Activated gamma-delta T cell treated with anti-CD3 and anti-CD28 coated beads, Interleukin-2, amount 50 U/mL, for 16 hours (primary cell): ENCODE results near the gene ZNF239.
"Not testable (repeated sequence)": the region's sequence is repeated elsewhere in the genome, so short reads cannot be mapped to it uniquely, and the experiment has no call there.

ENCODE experiments used
- DNase-seq: peaks from one replicate; pipeline ENCODE4 v3.0.0-alpha.2; 2020; ENCODE audit warnings: low read depth

Gene ZNF239

DNA sequence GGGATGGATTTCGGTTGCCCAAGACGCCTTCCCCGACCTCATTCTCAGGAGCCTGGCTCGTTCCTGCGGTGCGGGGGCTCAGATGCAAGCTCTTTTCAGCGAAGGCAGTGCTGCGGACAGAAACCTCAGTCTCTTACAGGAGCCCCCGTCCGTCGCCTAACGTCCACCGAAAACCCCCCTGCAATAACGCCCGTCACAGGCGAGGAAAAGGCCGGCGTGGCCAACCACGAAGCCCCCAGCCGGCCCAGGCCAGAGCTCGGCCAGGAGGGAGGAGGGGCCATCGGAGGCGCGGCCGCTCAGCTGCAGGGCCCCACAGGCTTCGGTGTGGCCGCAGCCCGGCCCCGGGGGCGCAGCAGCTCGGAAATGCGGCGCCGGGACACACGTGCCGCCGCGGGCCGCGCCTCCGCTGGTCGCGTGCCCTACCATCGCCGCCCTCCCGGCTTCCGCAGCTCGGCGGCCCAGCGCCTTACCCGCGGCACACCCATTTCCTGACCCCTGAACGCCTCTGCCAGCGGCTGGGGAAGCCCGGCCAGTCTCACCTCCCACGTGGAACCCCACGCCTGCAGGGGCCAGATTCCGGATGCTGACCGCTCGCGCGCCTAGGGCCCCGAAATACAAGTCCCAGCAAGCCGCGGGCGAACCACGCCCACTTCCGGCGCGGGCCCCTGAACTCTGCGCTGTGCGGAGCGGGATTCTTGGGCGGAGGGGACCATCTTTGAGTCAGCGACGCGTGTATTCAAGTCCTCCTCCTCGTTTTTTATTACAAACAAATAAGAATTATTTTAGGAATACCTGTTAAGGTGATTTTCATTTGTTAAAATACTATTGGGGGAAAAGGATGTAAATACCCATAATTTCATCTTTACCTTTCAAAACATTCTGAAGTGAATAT lies at the start of gene ZNF239:
Gene ZNF239, minus strand, starts transcription at position 616 of the 892 bp plus-strand sequence. CDS start 16,537 bp downstream, outside the sequence.
- peak; percentile 79 for DNase-seq

- DNase-seq: no peak
These were observed 48.9 kb upstream of the ZNF239 start for GRCh38 chr10:43623351-43623750.

GRCh38 chr10:43622038-43622437 lies 47.6 kb upstream of the ZNF239 start:
- no peak for DNase-seq

- no peak for DNase-seq
These were observed 45.0 kb upstream of the ZNF239 start for GRCh38 chr10:43619368-43619767.

DNA sequence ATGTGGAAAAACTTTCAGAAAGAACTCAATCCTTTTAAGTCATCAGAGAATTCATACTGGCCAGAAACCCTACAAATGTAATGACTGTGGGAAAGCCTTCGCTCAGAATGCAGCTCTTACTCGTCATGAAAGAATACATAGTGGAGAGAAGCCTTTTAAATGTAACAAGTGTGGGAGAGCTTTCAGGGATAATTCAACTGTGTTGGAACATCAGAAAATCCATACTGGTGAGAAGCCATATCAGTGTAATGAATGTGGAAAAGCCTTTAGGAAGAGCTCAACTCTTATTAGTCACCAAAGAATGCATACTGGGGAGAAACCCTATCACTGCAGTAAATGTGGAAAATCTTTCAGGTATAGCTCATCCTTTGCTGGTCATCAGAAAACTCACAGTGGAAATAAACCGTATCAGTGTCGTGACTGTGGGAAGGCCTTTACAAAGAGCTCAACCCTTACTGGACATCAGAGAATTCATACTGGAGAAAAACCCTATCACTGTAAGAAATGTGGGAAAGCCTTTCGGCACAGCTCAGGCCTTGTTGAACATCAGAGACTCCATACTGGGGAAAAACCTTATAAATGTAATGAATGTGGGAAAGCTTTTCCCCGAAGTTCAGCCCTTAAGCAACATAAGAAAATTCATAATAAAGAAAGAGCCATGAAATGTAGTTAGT lies 42.4 kb upstream of the ZNF239 start:
- DNase-seq: no peak

- DNase-seq: no peak
These were observed 36.2 kb upstream of the ZNF239 start for GRCh38 chr10:43610636-43611035.

- no peak for DNase-seq
These were observed 32.8 kb upstream of the ZNF239 start for GRCh38 chr10:43607199-43607573.

DNA sequence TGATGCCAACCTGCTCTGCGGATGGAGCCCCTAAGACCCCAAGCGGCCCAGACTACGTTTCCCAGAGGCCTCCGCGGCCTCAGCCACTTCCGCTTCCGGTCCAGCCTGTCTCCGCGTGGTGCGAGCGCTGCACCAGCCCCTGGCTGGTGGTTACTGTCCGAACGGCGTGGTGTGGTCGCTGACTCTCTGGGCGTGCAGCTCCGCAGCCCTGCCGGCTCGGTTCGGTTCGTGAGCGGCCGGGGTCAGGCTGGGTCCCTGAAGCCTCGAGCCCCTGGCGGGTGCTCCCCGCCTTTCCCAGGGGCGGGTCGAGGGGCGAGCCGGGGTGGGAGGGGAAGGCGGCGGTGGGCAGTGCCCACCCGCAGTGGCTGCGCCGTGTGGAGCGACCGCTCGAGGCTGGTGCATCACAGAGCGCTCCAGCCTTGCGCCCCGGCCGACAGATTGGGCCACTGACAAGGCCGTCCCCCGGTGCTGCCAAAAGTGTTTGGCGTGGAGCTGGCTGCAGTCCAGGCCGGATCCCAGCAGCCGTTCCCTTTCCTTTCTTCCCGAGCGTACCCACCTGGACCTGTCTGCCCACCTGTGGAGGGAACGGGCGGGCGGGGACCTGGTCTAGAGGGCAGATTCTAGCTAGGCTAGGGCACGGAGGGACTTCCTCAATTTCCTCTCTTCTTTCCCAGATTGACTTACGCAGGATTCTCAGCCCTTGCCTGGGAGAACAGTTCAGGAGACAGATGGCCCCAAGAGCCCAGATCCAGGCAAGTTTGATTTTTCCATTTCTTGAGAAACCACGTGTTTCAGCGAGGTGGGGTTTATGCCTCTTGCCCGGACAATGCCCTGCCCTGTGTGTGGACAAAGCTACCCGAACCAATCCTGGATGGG lies 32.1 kb upstream of the ZNF239 start, which contains the start of gene ZNF485:
Gene ZNF485, plus strand, starts transcription at position 116 of the 876 bp plus-strand sequence. Its CDS starts 613 bp downstream, at position 729.
- peak; percentile 32 for DNase-seq

DNA sequence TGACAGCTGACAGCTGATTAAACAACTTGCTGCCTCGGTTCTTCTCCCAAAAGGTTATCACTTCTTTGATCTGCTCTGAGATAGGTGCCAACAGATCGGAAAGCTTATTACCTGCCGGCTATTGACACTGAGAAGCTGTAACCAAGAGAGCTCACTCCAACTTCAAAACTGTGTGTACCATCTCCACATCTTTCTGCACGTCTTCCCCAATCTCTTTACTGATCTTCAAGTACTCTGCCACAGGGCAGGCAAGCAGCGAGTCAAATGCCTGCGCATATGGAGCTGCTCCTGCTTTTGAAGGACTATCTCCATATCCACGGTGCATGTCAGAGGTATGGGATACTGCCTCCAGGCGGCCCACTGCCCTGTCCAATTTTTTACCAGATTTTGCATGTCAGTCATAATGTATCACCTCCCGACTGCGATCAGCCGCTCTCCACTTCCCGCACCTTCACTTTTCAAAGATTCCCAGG lies 31.5 kb upstream of the ZNF239 start:
- DNase-seq: no peak

GRCh38 chr10:43601576-43601975 lies 27.2 kb upstream of the ZNF239 start:
- DNase-seq: not testable (repeated sequence)

- no peak for DNase-seq
These were observed 24.9 kb upstream of the ZNF239 start for GRCh38 chr10:43599333-43599732.

DNA sequence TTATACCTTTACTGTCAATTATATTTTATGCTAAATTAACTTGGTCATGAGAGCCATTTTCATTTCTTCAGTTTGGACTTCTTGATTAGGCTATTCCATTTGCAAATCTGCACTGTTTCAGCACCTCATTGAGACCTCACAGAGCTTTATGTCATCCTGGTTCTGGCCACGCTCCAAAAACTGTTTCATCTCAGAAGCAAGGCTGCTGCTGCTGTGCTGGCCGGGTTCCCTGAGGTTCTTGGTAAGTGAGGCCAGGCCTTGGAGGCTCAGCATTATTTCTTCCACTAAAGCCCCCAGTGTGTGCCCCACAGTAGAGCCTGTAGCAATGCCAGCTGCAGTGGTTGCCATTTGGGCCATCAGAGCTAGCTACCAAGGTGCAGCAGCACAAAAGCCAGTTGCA lies 24.0 kb upstream of the ZNF239 start:
- DNase-seq: no peak

- no peak for DNase-seq
These were observed 22.1 kb upstream of the ZNF239 start for GRCh38 chr10:43596546-43596945.

GRCh38 chr10:43595739-43596298 lies 21.4 kb upstream of the ZNF239 start:
- DNase-seq: peak; percentile 16

- DNase-seq: no peak
These were observed 20.7 kb upstream of the ZNF239 start for GRCh38 chr10:43594944-43595589.

DNA sequence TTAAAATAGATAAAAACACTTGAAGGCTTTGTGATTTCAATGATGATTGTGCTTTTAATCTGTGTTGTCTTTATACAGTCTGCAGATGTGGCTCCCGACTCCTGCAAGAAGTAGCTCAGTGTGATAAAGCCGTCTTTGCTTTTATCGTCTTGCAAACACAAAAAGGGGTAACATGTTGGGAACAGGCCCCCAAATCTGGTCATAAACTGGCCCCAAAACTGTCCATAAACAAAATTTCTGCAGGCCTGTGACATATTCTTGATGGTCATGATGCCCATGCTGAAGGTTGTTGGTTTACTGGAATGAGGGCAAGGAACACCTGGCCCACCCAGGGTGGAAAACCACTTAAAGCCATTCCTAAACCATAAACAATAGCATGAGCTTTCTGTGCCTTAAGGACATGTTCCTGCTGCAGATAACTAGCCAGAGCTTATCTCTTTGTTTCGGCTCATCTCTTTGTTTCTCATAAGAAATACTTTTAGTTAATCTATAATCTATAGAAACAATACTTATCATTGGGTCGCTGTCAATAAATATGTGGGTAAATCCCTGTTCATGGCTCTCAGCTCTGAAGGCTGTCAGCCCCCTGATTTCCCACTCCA lies 17.0 kb upstream of the ZNF239 start:
- DNase-seq: no peak

DNA sequence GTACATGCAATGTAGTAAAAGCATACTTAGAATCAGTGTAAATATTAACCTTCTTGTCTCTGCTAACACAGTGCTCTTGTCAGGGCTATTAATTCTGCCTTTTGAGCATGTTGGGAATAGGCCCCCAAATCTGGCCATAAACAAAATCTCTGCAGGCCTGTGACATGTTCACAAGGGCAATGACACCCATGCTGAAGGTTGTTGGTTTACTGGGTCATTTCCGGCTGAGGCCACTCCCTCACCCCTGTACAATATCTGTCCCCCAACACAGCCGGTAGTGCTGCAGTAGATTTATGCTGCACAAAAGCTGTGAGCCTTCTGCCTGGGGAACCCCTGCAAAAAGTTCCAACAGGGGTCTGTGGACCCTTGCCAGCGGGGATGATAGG lies 12.3 kb upstream of the ZNF239 start:
- DNase-seq: not testable (repeated sequence)

DNA sequence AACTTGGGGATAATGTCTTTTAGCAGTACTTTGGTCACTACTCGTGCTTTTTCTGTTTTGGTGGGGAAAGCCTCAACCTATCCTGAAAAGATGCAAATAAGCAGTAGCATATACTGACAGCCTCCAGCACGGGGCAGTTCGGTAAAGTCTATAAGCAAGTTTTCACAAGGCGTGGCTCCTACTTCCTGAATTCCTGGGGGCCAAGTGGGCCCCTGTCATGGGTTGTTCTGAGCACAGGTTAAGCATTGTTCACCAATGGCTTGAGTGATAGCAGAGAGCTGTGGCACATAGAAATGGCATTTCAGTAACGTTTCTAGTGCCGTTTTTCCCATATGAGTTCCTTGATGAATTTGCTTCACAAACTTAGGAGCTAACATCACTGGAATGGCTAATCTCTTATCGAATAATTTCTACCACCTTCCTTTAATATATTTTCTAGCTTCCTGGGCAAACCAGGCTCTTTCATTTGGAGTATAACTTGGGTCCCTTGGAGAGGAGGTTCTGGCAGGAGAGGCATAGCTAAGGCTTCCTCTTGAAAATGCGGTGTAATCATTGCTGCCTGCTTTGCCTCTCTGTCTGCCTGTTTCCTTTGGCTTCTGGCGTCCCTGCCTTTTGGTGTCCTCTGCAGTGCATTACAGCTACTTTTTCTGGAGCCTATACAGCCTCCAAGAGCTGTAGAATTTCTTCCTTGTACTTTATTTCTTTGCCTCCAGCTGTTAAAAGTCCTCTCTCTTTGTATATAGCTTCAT lies 11.7 kb upstream of the ZNF239 start:
- no peak for DNase-seq

- DNase-seq: no peak
These were observed 10.6 kb upstream of the ZNF239 start for GRCh38 chr10:43585046-43585445.

DNA sequence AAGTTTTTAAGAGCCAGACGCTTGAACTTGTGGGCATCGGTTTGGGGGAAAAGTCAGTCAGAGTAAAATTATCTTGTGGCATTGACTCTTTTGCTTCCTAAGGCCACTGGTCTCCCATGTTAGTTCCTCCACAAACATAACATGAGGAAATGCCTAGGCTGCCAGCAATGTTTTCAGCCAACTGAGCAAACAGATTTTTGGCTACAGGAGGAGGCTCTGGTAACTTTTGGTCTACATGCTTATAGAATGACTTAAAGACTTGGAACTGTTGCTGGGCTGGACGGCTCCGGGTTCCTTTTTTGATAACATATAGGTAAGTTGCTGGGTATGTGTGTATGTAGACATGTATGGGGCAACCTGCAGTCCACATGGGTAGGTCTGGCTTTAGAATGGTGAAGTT lies 9.6 kb upstream of the ZNF239 start:
- no peak for DNase-seq
